Measurements from ENCODE around the gene LRG1.

DNA sequence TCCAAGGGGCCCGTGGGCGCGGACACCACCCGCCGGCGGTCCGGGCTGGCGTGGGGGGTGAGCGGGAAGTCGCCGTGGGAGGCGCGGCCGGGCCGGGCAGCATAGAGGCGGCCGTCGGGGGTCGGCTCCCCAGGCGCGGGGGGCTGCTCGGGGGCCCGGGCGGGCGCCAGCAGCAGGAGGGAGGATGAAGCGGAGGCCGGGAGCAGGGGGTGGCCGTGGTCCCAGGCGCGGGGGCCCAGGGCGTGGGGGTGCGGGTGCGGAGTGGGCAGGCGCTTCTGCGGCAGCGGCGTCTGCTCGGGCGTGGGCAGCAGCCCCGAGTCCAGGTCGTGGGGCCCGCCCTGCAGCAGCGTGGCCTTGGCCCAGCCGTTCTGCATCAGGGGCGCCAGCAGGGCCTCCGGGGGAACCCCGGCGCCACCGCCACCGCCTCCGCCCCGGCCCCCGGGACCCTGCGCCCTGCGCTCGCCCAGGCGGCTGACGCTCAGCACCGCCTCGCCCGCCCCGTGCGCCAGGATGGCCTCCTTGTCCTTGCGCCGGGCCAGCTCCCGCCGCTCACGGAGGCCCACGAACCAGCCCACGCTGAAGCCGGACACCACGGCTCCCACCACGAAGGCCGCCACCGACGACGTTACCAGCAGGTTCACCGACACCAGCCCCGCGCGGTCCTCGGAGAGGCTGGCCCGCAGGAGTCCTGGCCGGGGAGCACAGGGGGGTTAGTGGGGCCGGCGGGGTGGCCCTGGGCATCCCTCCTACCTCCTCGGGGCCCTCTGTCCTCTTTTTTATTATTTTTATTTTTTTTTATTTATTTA, 4.2 kb upstream of the LRG1 start:
- TF ChIP-seq GATA2 (IDR thresholded peaks at IDR 0.05; ENCODE audit: low read depth, low read length) (no peak), GATA3 (IDR thresholded peaks at IDR 0.05; ENCODE audit: low read depth, low read length) (no peak)

All from SH-SY5Y (cell line).